MM.1S (cell line): ENCODE measurements around the gene H6PD.

Source experiments
- DNase-seq: peaks from one replicate; pipeline ENCODE4 v3.0.0-alpha.2; 2015
- H2AFZ ChIP-seq: fragments of 300-600 bp; sonication (generic); 2 replicates; pipeline ENCODE4 v1.6.0; 2016; ENCODE audit warnings: antibody characterized with exemption, low read length
- H3F3A ChIP-seq: fragments of 300-600 bp; sonication (generic); 2 replicates; pipeline ENCODE4 v1.6.1; 2016; ENCODE audit warnings: mild to moderate bottlenecking, antibody characterized with exemption, low read length, moderate library complexity, mixed read lengths; ENCODE audit not compliant: insufficient read depth
- H3K27ac ChIP-seq: fragments of 300-600 bp; sonication (generic); 2 replicates; pipeline ENCODE4 v1.5.1; 2016; ENCODE audit warnings: mild to moderate bottlenecking, low read length
- H3K27me3 ChIP-seq: fragments of 300-600 bp; sonication (generic); replicated peaks from 2 replicates; pipeline ENCODE4 v1.6.0; 2016; ENCODE audit warnings: low read length; ENCODE audit not compliant: insufficient read depth
- H3K36me3 ChIP-seq: fragments of 300-600 bp; sonication (generic); replicated peaks from 2 replicates; pipeline ENCODE4 v1.6.1; 2016; ENCODE audit warnings: mild to moderate bottlenecking, low read length, mixed read lengths; ENCODE audit not compliant: insufficient read depth
- H3K4me1 ChIP-seq: fragments of 300-600 bp; sonication (generic); 2 replicates; pipeline ENCODE4 v1.6.1; 2016; ENCODE audit warnings: low read length, mixed read lengths
- H3K4me2 ChIP-seq: fragments of 300-600 bp; sonication (generic); 2 replicates; pipeline ENCODE4 v1.6.0; 2016; ENCODE audit warnings: low read depth, low read length
- H3K4me3 ChIP-seq: fragments of 300-600 bp; sonication (generic); 2 replicates; pipeline ENCODE4 v1.5.1; 2016; ENCODE audit warnings: low read length, mixed read lengths
- H3K79me2 ChIP-seq: fragments of 300-600 bp; sonication (generic); 2 replicates; pipeline ENCODE4 v1.6.1; 2016; ENCODE audit warnings: mixed run types, low read length, mixed read lengths
- H3K9ac ChIP-seq: fragments of 300-600 bp; sonication (generic); 2 replicates; pipeline ENCODE4 v1.6.1; 2016; ENCODE audit warnings: low read length, mixed read lengths
- H3K9me2 ChIP-seq: fragments of 300-600 bp; sonication (generic); replicated peaks from 2 replicates; pipeline ENCODE4 v1.6.1; 2016; ENCODE audit warnings: mild to moderate bottlenecking, low read length, mixed read lengths; ENCODE audit not compliant: insufficient read depth
- H3K9me3 ChIP-seq: fragments of 300-600 bp; sonication (generic); replicated peaks from 2 replicates; pipeline ENCODE4 v1.6.1; 2016; ENCODE audit warnings: mild to moderate bottlenecking, low read length, mixed read lengths; ENCODE audit not compliant: insufficient read depth
- H4K20me1 ChIP-seq: fragments of 300-600 bp; sonication (generic); 2 replicates; pipeline ENCODE4 v1.6.1; 2016; ENCODE audit warnings: mild to moderate bottlenecking, low read length, moderate library complexity, mixed read lengths; ENCODE audit not compliant: insufficient read depth
- CTCF ChIP-seq: fragments of 300-600 bp; sonication (generic); IDR thresholded peaks from 2 replicates; pipeline ENCODE4 v1.5.1; 2016; ENCODE audit warnings: antibody characterized with exemption, low read length, mixed read lengths
- EZH2 ChIP-seq: fragments of 300-600 bp; sonication (generic); optimal IDR thresholded peaks from 2 replicates; pipeline ENCODE3; 2017; ENCODE audit warnings: low read depth, mild to moderate bottlenecking, antibody characterized with exemption, low read length, mixed read lengths
- EZH2phosphoT487 ChIP-seq: fragments of 300-600 bp; sonication (generic); IDR thresholded peaks from 2 replicates; pipeline ENCODE4 v1.6.1; 2018; ENCODE audit warnings: antibody characterized with exemption, low read length

Gene H6PD

GRCh38 chr1:9203511-9203982 is 31.0 kb upstream of the H6PD start:
- Histone ChIP-seq H3K79me2 (no peaks in the 10 kb centered on the region), H3K4me2 (no peak overlapping the region), H3K27me3 (peaks cover 85% of the 10 kb centered on the region), H3K9me2 (no peaks in the 10 kb centered on the region), H3K9me3 (no peaks in the 10 kb centered on the region), H3K27ac (no peak overlapping the region), H3K36me3 (no peaks in the 10 kb centered on the region), H3K9ac (no peak overlapping the region), H3K4me1 (no peaks in the 10 kb centered on the region), H3K4me3 (no peak overlapping the region), H4K20me1 (no peaks in the 10 kb centered on the region), H2AFZ (no peak overlapping the region), H3F3A (no peaks in the 10 kb centered on the region)
- DNase-seq = no peak
- TF ChIP-seq EZH2phosphoT487 (no peak), EZH2 (no peak)

GRCh38 chr1:9204156-9204720 is 30.3 kb upstream of the H6PD start:
- H3K79me2 ChIP-seq = no peaks in the 10 kb centered on the region
- DNase-seq = no peak
- H3K36me3 ChIP-seq = no peaks in the 10 kb centered on the region
- no peaks in the 10 kb centered on the region for H3K4me1 ChIP-seq
- peaks cover 84% of the 10 kb centered on the region for H3K27me3 ChIP-seq
- H3K9me2 ChIP-seq = no peaks in the 10 kb centered on the region
- no peak overlapping the region for H3K27ac ChIP-seq
- TF ChIP-seq EZH2phosphoT487 = no peak
- no peak for TF ChIP-seq EZH2
- TF ChIP-seq CTCF = no peak
- H3F3A ChIP-seq = no peaks in the 10 kb centered on the region
- H3K4me3 ChIP-seq = no peak overlapping the region
- no peak overlapping the region for H3K4me2 ChIP-seq
- H3K9ac ChIP-seq = no peak overlapping the region
- no peaks in the 10 kb centered on the region for H3K9me3 ChIP-seq
- no peaks in the 10 kb centered on the region for H4K20me1 ChIP-seq
- H2AFZ ChIP-seq = no peak overlapping the region

GRCh38 chr1:9207086-9207485 is 27.5 kb upstream of the H6PD start:
- no peak for DNase-seq
- Histone ChIP-seq H3F3A (no peaks in the 10 kb centered on the region), H3K9ac (no peak overlapping the region), H3K4me2 (no peak overlapping the region), H3K27me3 (peaks cover 61% of the 10 kb centered on the region), H3K4me3 (no peak overlapping the region), H2AFZ (no peak overlapping the region), H3K9me3 (no peaks in the 10 kb centered on the region), H4K20me1 (no peaks in the 10 kb centered on the region), H3K36me3 (no peaks in the 10 kb centered on the region), H3K4me1 (no peaks in the 10 kb centered on the region), H3K27ac (no peak overlapping the region), H3K9me2 (no peaks in the 10 kb centered on the region), H3K79me2 (no peaks in the 10 kb centered on the region)
- TF ChIP-seq EZH2phosphoT487 = no peak
- no peak for TF ChIP-seq EZH2
- no peak for TF ChIP-seq CTCF

- TF ChIP-seq EZH2phosphoT487 = no peak
- TF ChIP-seq EZH2 = no peak
- no peak for TF ChIP-seq CTCF
- DNase-seq = no peak
- no peak overlapping the region for H3K27ac ChIP-seq
- no peak overlapping the region for H3K4me2 ChIP-seq
- H3K4me3 ChIP-seq = no peak overlapping the region
- H3K27me3 ChIP-seq = peaks cover 55% of the 10 kb centered on the region
- no peaks in the 10 kb centered on the region for H3K9me2 ChIP-seq
- H3K36me3 ChIP-seq = no peaks in the 10 kb centered on the region
- H3K9me3 ChIP-seq = no peaks in the 10 kb centered on the region
- H2AFZ ChIP-seq = no peak overlapping the region
- H3F3A ChIP-seq = no peaks in the 10 kb centered on the region
- H3K79me2 ChIP-seq = no peaks in the 10 kb centered on the region
- H3K9ac ChIP-seq = no peak overlapping the region
- H3K4me1 ChIP-seq = no peaks in the 10 kb centered on the region
- no peaks in the 10 kb centered on the region for H4K20me1 ChIP-seq
Observed at GRCh38 chr1:9207715-9208114, 26.9 kb upstream of the H6PD start.
